Right lung (tissue), 5 donors: ENCODE data around the gene NELL2. TPM values are rescaled to one million over a fixed set of nuclear protein-coding genes. Genes with fewer than 3 reads are reported as not detected.

Experiments
- DNase-seq, 2 donors: peaks; one replicate each; pipeline ENCODE4 v3.0.0-alpha.2; 2013
- polyA plus RNA-seq, 5 donors: library from polyadenylated mRNA; unstranded; fragments of 120-200 nt; gene quantifications; one replicate each; pipeline versions ENCODE4 v1.2.1 to v1.2.3, GENCODE V29; 2013; ENCODE audit warnings: inconsistent platforms in 1 of 5, low replicate concordance in 1 of 5; ENCODE audit not compliant: insufficient read length in 5 of 5, insufficient read depth in 1 of 5

The NELL2 gene
- polyA plus RNA-seq, 5 donors: 25.3 to 42.4 (median 31.4) TPM

GRCh38 chr12:44626883-44627282 is 249.2 kb downstream of the NELL2 start:
- no peak for DNase-seq

DNA sequence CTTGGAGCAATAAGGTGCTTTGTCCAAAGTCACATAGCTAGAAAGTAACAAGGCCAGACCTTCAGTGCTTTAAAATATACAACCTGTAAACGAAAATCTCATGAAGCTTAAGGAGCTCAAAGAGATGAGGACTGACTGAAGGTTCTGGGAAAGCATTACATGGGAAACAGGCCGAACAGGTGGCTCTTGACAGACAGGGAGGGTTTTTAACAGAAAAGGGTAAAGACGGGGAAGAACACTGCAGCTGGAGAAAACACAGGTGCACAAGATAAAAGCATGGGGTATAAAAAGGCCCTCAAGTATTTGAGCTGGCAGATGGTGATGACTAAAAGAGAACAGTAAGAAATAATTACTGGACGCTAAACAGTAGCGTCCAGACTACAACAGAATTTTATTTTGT is 257.2 kb downstream of the NELL2 start:
- no peak for DNase-seq

DNA sequence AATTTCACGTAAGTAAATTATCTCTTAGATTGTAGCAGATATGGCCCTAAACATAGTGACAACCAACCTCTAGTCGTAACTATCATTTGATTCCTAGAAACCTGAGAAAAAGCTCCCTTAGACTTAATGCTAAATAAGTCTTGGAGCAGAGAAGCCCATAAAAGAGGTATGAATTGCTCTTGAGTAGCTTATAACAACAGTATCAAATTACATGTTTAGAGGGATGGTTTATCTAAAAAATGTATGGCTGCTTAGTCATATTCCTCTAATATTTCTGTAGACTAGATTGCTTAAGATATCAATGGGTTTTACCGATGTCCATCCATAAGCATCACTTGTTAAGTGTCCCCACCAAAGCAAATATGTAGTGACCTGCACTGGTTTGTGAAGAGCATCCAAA is 259.7 kb downstream of the NELL2 start:
- no peak for DNase-seq

DNA sequence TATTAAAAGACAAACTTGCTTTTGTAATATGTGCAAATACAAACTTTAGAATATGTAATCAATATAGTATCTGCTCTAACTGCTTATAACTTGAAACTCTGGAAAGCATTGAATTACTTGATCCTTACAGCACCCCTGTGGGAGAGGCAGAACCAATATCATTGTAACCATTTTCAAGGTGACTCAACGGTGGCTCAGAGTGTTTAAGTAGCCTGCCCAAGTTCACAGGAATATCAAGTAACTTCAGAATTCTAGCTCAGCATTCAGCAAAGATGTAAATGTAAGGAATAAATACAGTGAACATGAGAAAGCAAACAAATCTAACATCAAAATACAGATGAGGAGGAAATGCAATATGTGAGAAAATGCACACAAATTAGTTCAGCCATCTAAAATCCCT is 264.6 kb downstream of the NELL2 start:
- DNase-seq: no peak

DNA sequence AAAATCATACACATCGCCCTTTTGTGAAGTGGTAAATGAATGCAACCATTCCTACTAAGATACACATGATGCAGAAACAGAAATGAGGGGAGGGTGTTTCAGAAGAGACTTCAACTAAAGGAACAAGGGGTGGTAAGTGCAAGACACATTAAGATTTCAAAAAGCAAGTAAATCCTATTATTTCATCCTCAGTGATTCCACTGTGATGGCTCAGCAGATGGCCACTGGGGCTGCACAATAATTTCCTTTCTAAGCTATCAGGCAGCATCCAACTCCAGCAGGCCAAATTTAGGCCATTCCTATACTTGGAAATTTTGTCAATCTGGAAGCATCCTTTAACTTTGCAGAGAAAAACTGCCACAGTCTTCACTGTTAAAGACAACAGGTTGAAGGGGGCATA is 272.4 kb downstream of the NELL2 start:
- DNase-seq: no peak

DNA sequence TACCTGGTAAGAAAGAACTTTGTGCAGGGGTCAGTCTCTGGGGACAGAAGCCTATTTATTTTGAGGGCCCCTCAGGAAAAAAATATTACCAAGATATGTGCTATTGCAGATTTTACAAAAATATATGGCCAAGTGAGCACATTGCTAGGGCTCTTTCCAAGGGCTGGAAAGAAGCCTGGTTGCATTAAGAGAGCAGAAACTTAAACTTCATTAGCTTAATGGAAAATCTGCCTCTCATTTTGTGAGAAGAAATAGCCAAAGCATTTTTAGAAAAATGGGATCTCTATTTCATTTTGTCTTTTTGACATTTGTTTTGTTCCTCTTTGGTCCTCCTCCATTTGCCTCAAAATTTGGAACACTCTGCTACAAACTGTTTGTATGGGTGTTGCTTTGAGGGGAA is 283.5 kb downstream of the NELL2 start:
- DNase-seq: no peak

DNA sequence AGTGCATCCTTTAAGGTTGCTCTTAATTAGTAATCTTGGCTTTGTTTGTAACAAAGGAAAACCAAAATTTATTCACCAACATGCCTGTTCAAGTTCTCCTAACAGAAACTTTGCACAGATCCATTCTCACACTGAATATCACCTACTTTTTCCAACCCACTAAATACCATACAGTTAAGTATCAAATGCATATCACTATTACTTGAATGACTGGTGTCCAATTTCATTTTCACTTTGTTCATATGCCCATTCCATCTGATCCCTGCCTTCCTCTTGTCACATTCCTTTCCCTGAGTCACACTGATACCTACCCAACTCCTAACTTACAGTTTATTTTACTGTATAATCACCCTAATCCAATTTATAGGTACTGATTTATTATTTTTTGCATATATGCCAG is 286.4 kb downstream of the NELL2 start:
- DNase-seq: no peak

- no peak for DNase-seq
Observed at GRCh38 chr12:44588651-44589050, 287.5 kb downstream of the NELL2 start.

DNA sequence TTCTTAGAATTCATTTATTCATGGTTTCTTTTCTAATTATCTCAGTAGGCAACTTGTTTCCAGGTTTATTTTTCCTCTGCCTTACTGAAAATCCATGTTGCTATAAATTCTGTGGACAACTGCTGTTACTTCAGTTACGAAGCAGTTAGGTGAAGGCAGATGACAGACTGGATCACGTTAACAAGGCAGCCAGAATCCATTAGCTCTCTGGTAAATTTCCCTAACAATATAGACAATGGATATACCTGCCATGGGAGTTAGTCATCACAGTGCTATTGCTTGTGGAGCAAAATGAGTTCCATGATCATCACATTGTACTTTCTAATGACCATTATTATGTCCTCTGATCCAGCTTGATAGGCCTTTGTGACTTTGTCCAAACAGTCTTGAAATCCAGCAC is 291.5 kb downstream of the NELL2 start:
- no peak for DNase-seq

DNA sequence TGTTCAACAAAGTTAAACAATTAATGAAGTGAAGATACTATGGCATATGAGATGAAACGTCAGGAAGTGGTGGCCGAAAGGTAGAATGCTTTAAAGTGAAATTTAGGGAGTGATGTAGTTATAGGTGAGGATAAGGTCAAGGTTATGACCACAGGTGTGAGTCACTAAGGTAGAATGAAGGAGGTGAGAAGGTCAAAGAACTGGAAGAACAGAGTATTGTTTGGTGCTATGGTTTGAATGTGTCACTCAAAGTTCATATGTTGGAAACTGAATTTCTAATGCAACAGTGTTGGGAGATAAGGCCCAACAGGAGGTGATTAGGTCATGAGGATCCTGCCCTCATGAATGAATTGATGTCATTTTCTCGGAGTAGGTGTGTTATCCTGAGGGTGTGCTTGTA is 293.6 kb downstream of the NELL2 start:
- DNase-seq: no peak

DNA sequence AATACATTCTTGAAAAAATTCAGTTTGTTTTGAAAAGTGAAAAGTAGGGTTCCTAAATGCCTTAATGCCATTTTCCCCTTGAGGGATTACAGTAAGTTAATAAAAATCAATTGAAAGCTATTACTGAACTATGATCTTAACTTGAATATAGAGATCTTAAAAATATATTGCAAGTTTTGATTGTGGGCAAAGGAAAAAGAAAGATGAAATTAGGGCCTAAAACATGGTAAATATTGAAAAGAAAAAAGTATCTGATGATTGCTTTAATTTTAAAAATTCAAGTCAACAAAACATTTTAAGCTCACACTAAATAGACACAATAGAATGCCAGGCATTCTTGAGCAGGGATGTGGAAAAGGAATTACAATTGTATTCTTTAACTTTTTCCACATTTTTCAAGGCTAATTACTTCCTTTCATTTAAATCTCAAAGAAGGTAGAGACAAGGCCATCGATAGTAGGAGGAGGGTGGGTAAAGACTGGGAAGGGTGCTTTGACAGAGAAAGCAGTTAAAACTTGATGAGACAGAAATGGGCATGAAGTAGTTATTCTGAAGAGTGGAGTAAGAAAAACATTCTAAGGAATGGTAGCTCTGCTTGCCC is 294.4 kb downstream of the NELL2 start:
- DNase-seq: no peak

- DNase-seq: no peak
Observed at GRCh38 chr12:44574586-44574985, 301.5 kb downstream of the NELL2 start.

- no peak for DNase-seq
Observed at GRCh38 chr12:44573723-44574122, 302.4 kb downstream of the NELL2 start.

DNA sequence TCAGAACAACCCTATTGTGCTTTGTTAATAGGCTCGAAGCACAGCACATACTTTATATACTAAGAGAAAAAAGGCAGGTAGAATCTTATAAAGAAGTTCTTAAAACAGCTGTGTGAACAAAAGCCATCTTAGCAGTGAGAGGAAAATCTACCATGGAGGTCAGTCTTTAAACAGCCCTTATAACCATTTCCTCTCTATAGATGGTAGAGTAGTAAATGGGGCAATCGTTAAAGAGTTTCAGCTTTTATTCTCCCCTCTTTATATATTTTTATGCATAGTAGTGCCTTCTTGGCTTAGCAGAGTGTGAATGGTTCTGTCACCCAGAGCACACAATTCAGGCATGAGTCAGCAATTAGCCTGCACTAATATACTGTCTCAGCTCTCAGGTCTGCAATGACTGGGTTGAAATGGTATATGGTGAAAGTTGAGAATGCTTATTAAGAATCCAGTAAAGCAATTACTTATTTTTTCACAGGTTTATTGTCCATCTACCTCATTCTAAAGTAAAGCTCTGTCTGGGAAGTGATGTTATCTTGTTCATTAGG is 305.0 kb downstream of the NELL2 start:
- DNase-seq: no peak

GRCh38 chr12:44570036-44570583 is 306.0 kb downstream of the NELL2 start:
- no peak for DNase-seq

DNA sequence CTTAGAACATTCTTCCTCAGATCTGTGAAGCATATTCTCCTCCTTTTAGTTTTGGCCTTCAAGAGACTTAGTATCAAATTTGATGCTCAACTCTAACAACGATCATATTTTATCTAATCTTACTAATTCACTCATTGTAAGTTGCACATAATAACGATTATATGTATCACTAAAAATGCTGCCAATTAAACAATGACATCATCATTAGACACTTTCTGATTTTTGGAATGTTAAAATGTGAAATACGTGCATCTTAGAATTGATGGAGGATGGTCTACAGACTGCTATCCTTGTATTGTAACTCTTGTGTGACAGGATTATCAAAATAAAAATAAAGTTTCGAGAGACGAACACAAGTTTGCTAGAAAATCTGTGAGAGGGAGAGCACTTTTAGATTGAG is 311.0 kb downstream of the NELL2 start:
- DNase-seq: no peak

DNA sequence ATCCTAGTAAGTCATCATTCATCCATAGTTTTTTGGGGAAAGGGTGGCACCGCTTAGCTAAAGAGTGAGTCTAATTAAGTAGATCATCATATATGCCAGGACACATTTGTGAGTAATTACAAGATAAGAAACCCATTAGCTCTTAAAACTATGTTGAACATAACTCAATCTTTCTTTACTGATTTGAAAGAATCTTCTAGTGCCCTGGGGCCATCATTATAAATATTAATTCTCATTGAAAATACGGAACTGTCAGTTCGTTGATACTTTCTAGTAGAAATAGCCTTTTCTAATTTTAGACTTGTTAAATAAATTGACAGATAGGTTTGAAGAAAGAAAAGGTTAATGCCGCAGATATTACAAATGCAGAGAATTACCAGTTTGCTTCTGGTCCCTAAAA is 312.6 kb downstream of the NELL2 start:
- DNase-seq: no peak

- no peak for DNase-seq
Observed at GRCh38 chr12:44558340-44559100, 317.6 kb downstream of the NELL2 start.

GRCh38 chr12:44555454-44555853 is 320.7 kb downstream of the NELL2 start:
- no peak for DNase-seq

- DNase-seq: no peak
Observed at GRCh38 chr12:44551631-44552030, 324.5 kb downstream of the NELL2 start.

- DNase-seq: no peak
Observed at GRCh38 chr12:44550377-44550776, 325.7 kb downstream of the NELL2 start.

DNA sequence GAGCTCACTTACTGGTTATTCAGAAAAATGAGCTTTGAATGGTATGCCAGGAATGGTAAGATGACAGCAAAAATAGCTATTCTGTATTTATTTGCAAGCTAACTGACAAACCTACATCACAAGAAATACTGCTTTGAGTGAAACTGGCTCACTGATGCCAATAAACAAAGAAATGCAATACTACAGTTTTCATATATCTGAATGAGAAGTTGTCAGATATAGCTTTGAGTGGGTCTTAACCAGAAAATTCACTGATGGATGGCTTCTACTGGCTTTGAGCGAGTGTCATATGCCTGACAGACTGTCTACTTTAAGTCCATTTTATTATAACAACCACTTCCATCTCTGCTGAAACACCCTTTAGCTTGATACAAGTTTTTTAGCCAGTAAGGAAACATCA is 330.1 kb downstream of the NELL2 start:
- no peak for DNase-seq

DNA sequence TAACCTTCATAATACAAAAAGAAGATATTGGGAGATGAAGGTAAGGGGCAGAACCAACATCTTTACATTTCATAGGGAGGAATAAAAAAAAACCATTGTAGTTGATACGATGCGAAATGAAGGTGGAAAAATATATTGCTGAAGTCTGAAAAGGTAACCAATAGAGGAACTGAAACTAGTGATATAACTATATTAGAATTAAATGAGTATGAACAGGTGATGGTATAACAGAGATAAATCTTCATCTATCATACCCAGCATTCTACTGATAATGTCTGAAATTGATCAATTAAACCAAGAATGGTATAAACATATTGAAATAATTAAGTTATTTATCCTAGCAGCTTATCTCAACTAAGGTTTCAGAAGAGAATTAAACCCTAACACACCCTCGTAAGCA is 332.1 kb downstream of the NELL2 start:
- no peak for DNase-seq
